HL-60 (cell line): ENCODE data around the gene CNBD2.

Experiments used
- DNase-seq, 2 experiments: peaks; one replicate each; pipeline ENCODE4 v3.0.0-alpha.2; 2010 to 2020; ENCODE audit warnings: low read depth in 1 of 2, low spot score in 1 of 2
- H3K27ac ChIP-seq: fragments of 250-450 bp; sonication (Bioruptor Pico); replicated peaks from 2 replicates; pipeline ENCODE4 v1.5.1; 2020; ENCODE audit warnings: mild to moderate bottlenecking, moderate library complexity
- H3K27me3 ChIP-seq: fragments of 250-450 bp; sonication (Bioruptor Pico); 2 replicates; pipeline ENCODE4 v1.5.1; 2021; ENCODE audit warnings: mild to moderate bottlenecking, moderate library complexity; ENCODE audit not compliant: insufficient read depth, poor library complexity, severe bottlenecking
- H3K4me3 ChIP-seq: replicated peaks from 2 replicates; pipeline ENCODE4 v1.5.1; 2011; ENCODE audit warnings: mild to moderate bottlenecking, control low read depth, low read length; ENCODE audit not compliant: insufficient read depth
- GABPA ChIP-seq: IDR thresholded peaks from 2 replicates; pipeline ENCODE4 v1.6.1; 2012; ENCODE audit warnings: low read depth
- POLR2AphosphoS5 ChIP-seq: IDR thresholded peaks from 2 replicates; pipeline ENCODE4 v1.6.1; 2012; ENCODE audit warnings: low read depth
- SPI1 ChIP-seq: IDR thresholded peaks from 2 replicates; pipeline ENCODE4 v1.6.1; 2012; ENCODE audit warnings: low read depth, mild to moderate bottlenecking, borderline replicate concordance
- TF ChIP-seq, protein P1 (sequence below): IDR thresholded peaks from 2 replicates; pipeline ENCODE4 v1.6.1; 2012; ENCODE audit warnings: low read depth; ENCODE audit not compliant: insufficient replicate concordance
- TF ChIP-seq, protein P2 (sequence below): IDR thresholded peaks from one replicate; pipeline ENCODE4 v1.5.1; 2011; ENCODE audit warnings: low read length, control low read depth, inconsistent platforms; ENCODE audit not compliant: insufficient read depth

Gene CNBD2

DNA sequence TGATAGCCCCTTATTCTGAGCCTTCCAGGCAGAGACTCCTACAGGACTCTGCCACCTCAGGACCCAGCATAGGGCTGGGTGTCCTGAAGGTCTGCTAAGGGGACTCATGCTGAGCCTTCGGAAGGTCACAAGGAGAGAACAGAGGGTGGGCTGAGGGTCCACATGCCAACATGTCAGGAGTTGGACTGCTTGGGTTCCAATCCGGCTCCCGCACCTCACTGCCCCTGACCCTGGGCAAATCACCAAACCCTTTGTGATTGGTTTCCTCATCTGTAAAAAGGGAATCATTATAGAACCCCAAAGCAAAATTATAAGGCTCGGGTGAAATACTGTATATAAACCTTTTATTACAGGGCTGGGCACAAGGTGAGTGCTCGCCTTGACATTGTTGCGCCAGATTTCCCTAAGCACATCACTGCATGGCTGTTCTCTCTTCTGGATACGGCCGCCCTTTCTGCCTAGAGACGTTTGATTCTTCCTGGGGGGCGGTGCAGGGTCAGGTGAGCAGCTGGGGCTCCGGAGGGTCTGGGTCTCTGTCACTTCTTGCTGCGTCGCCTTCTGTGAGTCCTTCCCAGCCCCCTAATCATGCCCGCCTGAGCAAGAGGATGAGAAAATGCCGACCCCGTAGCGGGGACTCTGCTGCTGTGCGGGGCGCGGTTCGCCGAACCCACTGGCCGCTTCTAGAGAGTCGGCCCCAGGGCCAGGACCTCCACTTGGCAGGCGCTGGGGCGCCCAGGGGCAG is 95.7 kb downstream of the CNBD2 start:
- H3K27me3 ChIP-seq, result no peaks in the 10 kb centered on the region
- TF ChIP-seq POLR2AphosphoS5 (no peak), SPI1 (no peak), GABPA (no peak)
- TF ChIP-seq, protein P1, sequence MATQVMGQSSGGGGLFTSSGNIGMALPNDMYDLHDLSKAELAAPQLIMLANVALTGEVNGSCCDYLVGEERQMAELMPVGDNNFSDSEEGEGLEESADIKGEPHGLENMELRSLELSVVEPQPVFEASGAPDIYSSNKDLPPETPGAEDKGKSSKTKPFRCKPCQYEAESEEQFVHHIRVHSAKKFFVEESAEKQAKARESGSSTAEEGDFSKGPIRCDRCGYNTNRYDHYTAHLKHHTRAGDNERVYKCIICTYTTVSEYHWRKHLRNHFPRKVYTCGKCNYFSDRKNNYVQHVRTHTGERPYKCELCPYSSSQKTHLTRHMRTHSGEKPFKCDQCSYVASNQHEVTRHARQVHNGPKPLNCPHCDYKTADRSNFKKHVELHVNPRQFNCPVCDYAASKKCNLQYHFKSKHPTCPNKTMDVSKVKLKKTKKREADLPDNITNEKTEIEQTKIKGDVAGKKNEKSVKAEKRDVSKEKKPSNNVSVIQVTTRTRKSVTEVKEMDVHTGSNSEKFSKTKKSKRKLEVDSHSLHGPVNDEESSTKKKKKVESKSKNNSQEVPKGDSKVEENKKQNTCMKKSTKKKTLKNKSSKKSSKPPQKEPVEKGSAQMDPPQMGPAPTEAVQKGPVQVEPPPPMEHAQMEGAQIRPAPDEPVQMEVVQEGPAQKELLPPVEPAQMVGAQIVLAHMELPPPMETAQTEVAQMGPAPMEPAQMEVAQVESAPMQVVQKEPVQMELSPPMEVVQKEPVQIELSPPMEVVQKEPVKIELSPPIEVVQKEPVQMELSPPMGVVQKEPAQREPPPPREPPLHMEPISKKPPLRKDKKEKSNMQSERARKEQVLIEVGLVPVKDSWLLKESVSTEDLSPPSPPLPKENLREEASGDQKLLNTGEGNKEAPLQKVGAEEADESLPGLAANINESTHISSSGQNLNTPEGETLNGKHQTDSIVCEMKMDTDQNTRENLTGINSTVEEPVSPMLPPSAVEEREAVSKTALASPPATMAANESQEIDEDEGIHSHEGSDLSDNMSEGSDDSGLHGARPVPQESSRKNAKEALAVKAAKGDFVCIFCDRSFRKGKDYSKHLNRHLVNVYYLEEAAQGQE, result no peak
- TF ChIP-seq, protein P2, sequence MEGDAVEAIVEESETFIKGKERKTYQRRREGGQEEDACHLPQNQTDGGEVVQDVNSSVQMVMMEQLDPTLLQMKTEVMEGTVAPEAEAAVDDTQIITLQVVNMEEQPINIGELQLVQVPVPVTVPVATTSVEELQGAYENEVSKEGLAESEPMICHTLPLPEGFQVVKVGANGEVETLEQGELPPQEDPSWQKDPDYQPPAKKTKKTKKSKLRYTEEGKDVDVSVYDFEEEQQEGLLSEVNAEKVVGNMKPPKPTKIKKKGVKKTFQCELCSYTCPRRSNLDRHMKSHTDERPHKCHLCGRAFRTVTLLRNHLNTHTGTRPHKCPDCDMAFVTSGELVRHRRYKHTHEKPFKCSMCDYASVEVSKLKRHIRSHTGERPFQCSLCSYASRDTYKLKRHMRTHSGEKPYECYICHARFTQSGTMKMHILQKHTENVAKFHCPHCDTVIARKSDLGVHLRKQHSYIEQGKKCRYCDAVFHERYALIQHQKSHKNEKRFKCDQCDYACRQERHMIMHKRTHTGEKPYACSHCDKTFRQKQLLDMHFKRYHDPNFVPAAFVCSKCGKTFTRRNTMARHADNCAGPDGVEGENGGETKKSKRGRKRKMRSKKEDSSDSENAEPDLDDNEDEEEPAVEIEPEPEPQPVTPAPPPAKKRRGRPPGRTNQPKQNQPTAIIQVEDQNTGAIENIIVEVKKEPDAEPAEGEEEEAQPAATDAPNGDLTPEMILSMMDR, result no peak
- no peak for DNase-seq
- H3K27ac ChIP-seq, result no peak overlapping the region
- H3K4me3 ChIP-seq, result peak overlapping the region; percentile 62

DNA sequence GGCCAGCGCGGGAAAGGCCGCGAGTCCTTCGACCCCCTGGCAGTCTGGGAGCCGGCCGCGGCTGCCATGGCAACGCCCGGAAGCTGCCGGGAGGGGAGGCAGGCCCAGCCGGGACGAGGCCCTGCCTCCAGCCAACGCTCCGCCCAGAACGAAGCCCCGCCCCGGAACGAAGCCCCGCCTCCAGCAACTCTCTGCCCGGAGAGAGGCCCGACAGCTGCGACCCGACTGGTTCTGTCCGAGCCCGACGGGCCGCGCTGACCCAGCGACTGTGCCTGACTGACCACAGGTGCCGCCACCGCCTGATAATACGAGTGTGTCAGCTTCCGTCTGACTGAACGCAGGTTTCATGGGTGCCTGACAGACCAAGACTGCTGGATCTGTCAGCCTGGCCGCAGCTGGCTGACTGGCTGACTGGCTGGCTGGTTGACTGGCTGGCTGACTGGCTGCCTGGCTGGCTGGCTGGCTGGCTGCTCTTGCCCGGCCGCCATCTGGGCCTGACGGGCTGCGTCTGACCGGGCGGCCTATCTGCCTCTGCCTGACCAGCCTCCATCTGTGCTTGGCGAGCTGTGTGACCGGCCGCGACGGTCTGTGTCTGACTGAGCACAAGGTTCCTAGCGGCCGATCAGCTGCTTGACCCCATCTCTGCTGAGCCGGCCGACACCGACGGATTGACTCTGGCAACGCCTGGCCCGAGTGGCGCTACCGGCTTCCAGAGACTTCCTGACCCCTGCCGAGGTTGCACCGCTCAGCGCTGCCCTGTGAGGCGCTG is 96.5 kb downstream of the CNBD2 start:
- DNase-seq, result peak; percentile 68 to 87
- Histone ChIP-seq H3K4me3 (peak overlapping the region; percentile 62), H3K27ac (no peak overlapping the region), H3K27me3 (no peaks in the 10 kb centered on the region)
- TF ChIP-seq GABPA, result no peak
- TF ChIP-seq, protein P2, result no peak
- TF ChIP-seq SPI1, result no peak

- Histone ChIP-seq H3K4me3 (peak overlapping the region; percentile 62), H3K27me3 (no peaks in the 10 kb centered on the region), H3K27ac (no peak overlapping the region)
- TF ChIP-seq POLR2AphosphoS5, result no peak
- TF ChIP-seq, protein P2, result no peak
- no peak for TF ChIP-seq SPI1
- TF ChIP-seq GABPA, result no peak
- TF ChIP-seq, protein P1, result no peak
- no peak for DNase-seq
These were observed 97.1 kb downstream of the CNBD2 start for GRCh38 chr20:36065427-36065998.
